HCT116 (cell line): ENCODE data around the gene SERGEF. TPM values are rescaled to one million over a fixed set of nuclear protein-coding genes. Genes with fewer than 3 reads are reported as not detected.

Experiments
- ATAC-seq: fragments of 200-7000 bp; cut with Tn5 transposase; 2 replicates; pipeline ENCODE4 v1.9.1; 2020; ENCODE audit warnings: mild to moderate bottlenecking, moderate library complexity
- BruUV-seq: library from RNA; stranded (reverse); fragments of 400-500 nt; replicated peaks from 2 replicates; lab custom pipeline; 2021; lab: Mats Ljungman, UMichigan
- CTCF ChIA-PET: fragments of 300-600 bp; sonication (Branson Sonifier 250); formaldehyde crosslinking; loops from one replicate; lab custom pipeline; 2021; ENCODE audit warnings: antibody characterized with exemption; lab: Charles Lee
- POLR2A ChIA-PET: fragments of 300-600, 350-600 bp; sonication (Branson Sonifier 250); formaldehyde crosslinking; loops from one replicate; lab custom pipeline; 2021; ENCODE audit warnings: antibody characterized with exemption; lab: Charles Lee
- RAD21 ChIA-PET, 2 experiments: fragments of 300-600 bp; sonication (Branson Sonifier 250); formaldehyde crosslinking; loops; one replicate each; lab custom pipeline; 2023; ENCODE audit warnings: low total read pairs in 2 of 2; ENCODE audit not compliant: uncharacterized antibody in 2 of 2, unreplicated experiment in 2 of 2, low non-redundant PET in 1 of 2; lab: Charles Lee
- DNase-seq: peaks from one replicate; pipeline ENCODE4 v3.0.0-alpha.2; 2010; ENCODE audit warnings: low read depth, low spot score
- H2AFZ ChIP-seq: fragments of 200-600 bp; shearing (Covaris generic), sonication (generic); 2 replicates; pipeline ENCODE4 v1.6.1; 2017; ENCODE audit warnings: low read depth, mixed run types, mixed read lengths, antibody characterized with exemption, low read length; ENCODE audit not compliant: poor library complexity, severe bottlenecking
- H3K27ac ChIP-seq: 2 replicates; pipeline ENCODE4 v1.5.1; 2012; ENCODE audit warnings: low read depth, low read length
- H3K27me3 ChIP-seq: fragments of 200-600 bp; sonication (generic); 2 replicates; pipeline ENCODE4 v1.6.1; 2016; ENCODE audit warnings: mixed run types, low read length, mixed read lengths; ENCODE audit not compliant: insufficient read depth
- H3K36me3 ChIP-seq, 2 experiments: fragments of 200-500 bp in 1 of 2; fragments of 200-600 bp in 1 of 2; sonication (Bioruptor generic) in 1 of 2; sonication (generic) in 1 of 2; 2 replicates each; pipeline versions ENCODE4 v1.5.1 to v1.6.1; 2014 to 2016; ENCODE audit warnings: low read length in 2 of 2, inconsistent platforms in 1 of 2, mixed read lengths in 1 of 2, mixed run types in 1 of 2; ENCODE audit not compliant: insufficient read depth in 2 of 2, control insufficient read depth in 1 of 2
- H3K4me1 ChIP-seq, 2 experiments: fragments of 200-600 bp in 1 of 2; sonication (generic) in 1 of 2; 2 replicates each; pipeline versions ENCODE4 v1.5.1 to v1.6.1; 2012 to 2017; ENCODE audit warnings: low read length in 2 of 2, inconsistent platforms in 1 of 2, mild to moderate bottlenecking in 1 of 2, mixed read lengths in 1 of 2, mixed run types in 1 of 2, moderate library complexity in 1 of 2; ENCODE audit not compliant: insufficient read depth in 2 of 2, control insufficient read depth in 1 of 2
- H3K4me2 ChIP-seq: fragments of 200-600 bp; sonication (generic); 2 replicates; pipeline ENCODE4 v1.6.1; 2017; ENCODE audit warnings: mixed run types, low read length, mixed read lengths
- H3K4me3 ChIP-seq, 2 experiments: fragments of 200-600 bp in 1 of 2; sonication (generic) in 1 of 2; replicated peaks in 1 of 2; 2 replicates each; pipeline ENCODE4 v1.5.1; 2011 to 2016; ENCODE audit warnings: low read length in 2 of 2, control low read depth in 1 of 2, low read depth in 1 of 2, mild to moderate bottlenecking in 1 of 2, mixed read lengths in 1 of 2, mixed run types in 1 of 2
- H3K79me2 ChIP-seq: fragments of 200-600 bp; sonication (generic); 2 replicates; pipeline ENCODE4 v1.6.1; 2017; ENCODE audit warnings: mild to moderate bottlenecking, mixed run types, low read length, moderate library complexity, mixed read lengths; ENCODE audit not compliant: insufficient read depth
- H3K9ac ChIP-seq: fragments of 200-600 bp; sonication (generic); 2 replicates; pipeline ENCODE4 v1.6.1; 2016; ENCODE audit warnings: low read length, mixed read lengths
- H3K9me2 ChIP-seq: fragments of 200-600 bp; sonication (generic), shearing (Covaris generic); 2 replicates; pipeline ENCODE4 v1.6.1; 2017; ENCODE audit warnings: mixed run types, mild to moderate bottlenecking, moderate library complexity; ENCODE audit not compliant: insufficient read depth
- H3K9me3 ChIP-seq, 2 experiments: fragments of 200-500 bp in 1 of 2; fragments of 200-600 bp in 1 of 2; sonication (Bioruptor generic) in 1 of 2; sonication (generic) in 1 of 2; 2 replicates each; pipeline ENCODE4 v1.6.1; 2014 to 2017; ENCODE audit warnings: low read length in 2 of 2, mixed read lengths in 2 of 2, inconsistent platforms in 1 of 2, low read depth in 1 of 2, mild to moderate bottlenecking in 1 of 2, mixed run types in 1 of 2, moderate library complexity in 1 of 2; ENCODE audit not compliant: control insufficient read depth in 1 of 2, insufficient read depth in 1 of 2
- H4K20me1 ChIP-seq: fragments of 200-600 bp; sonication (generic), shearing (Covaris generic); 2 replicates; pipeline ENCODE4 v1.6.1; 2017; ENCODE audit warnings: mixed run types, mild to moderate bottlenecking, moderate library complexity; ENCODE audit not compliant: insufficient read depth
- CEBPB ChIP-seq: IDR thresholded peaks from 2 replicates; pipeline ENCODE4 v1.6.1; 2012; ENCODE audit warnings: low read depth
- EZH2 ChIP-seq: fragments of 200-600 bp; sonication (generic); IDR thresholded peaks from 2 replicates; pipeline ENCODE4 v1.6.1; 2017; ENCODE audit warnings: antibody characterized with exemption, mixed run types
- EZH2phosphoT487 ChIP-seq: fragments of 200-600 bp; IDR thresholded peaks from 2 replicates; pipeline ENCODE4 v1.6.1; 2018; ENCODE audit warnings: antibody characterized with exemption, borderline replicate concordance
- FOSL1 ChIP-seq: IDR thresholded peaks from 2 replicates; pipeline ENCODE4 v1.6.1; 2012; ENCODE audit warnings: low read depth
- POLR2AphosphoS5 ChIP-seq: IDR thresholded peaks from 2 replicates; pipeline ENCODE4 v1.6.1; 2011; ENCODE audit warnings: mild to moderate bottlenecking, low read depth, low read length, moderate library complexity
- SP1 ChIP-seq: IDR thresholded peaks from 2 replicates; pipeline ENCODE4 v1.6.1; 2012; ENCODE audit warnings: low read depth
- SRF ChIP-seq: IDR thresholded peaks from 2 replicates; pipeline ENCODE4 v1.6.1; 2012; ENCODE audit warnings: low read depth
- YY1 ChIP-seq: IDR thresholded peaks from 2 replicates; pipeline ENCODE4 v1.6.1; 2011; ENCODE audit warnings: low read length, low read depth, moderate library complexity, mild to moderate bottlenecking; ENCODE audit not compliant: insufficient replicate concordance; ENCODE audit errors: extremely low read depth
- intact Hi-C: fragments of 100-400 bp; cut with micrococcal nuclease; formaldehyde crosslinking; loops from 2 replicates; pipeline ENCODE4 v1.10.0; 2022
- total RNA-seq: library from RNA; stranded (reverse); gene quantifications from one replicate; pipeline ENCODE4 v1.2.1, GENCODE V29; 2021; ENCODE audit not compliant: unreplicated experiment
- TF ChIP-seq, protein P1 (sequence below): IDR thresholded peaks from 2 replicates; pipeline ENCODE4 v1.6.1; 2011; ENCODE audit warnings: mild to moderate bottlenecking, low read length, moderate library complexity; ENCODE audit not compliant: insufficient replicate concordance; ENCODE audit errors: extremely low read depth
- TF ChIP-seq, protein P2 (sequence below), 3 experiments: fragments of 200-600 bp in 1 of 3; sonication (generic) in 1 of 3; IDR thresholded peaks in 2 of 3; conservative IDR thresholded peaks in 1 of 3; 2 replicates each; pipeline ENCODE4 v1.5.1; 2012 to 2017; ENCODE audit warnings: low read depth in 2 of 3, low read length in 2 of 3, antibody characterized with exemption in 1 of 3, borderline replicate concordance in 1 of 3, control low read depth in 1 of 3, mild to moderate bottlenecking in 1 of 3, mixed read lengths in 1 of 3, mixed run types in 1 of 3, moderate library complexity in 1 of 3; ENCODE audit not compliant: insufficient read depth in 1 of 3

The SERGEF gene
- total RNA-seq, 1 experiment from 2014 or later: 32.8 TPM

DNA sequence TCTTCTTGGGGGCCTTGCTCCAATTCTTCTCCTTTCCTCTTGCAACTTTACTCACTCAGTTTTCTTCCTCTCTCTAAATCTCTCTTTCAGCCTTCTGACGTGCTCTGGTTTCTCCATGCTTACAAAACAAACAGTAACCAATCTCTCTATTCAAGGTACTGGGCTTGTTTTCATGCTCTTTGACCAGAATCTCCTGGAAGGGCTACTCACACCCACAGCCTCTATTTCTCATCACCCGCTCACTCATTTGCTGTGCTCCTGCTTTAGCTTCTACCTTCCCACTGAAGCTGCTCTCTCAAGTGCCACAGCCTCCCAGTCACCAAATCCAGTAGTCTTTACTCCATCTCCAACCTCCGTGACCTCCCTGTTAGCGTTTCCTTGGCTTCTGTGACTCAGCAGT is 60.4 kb downstream of the SERGEF start:
- ATAC-seq: no peak
- Histone ChIP-seq H3K4me1 (no peaks in the 10 kb centered on the region), H3K79me2 (no peaks in the 10 kb centered on the region), H3K27me3 (no peaks in the 10 kb centered on the region), H3K9me2 (no peaks in the 10 kb centered on the region), H3K36me3 (peaks cover 0 to 3% of the 10 kb centered on the region in 2 experiments; a peak in 1 of 4 replicates), H3K4me2 (no peak overlapping the region), H2AFZ (no peak overlapping the region), H4K20me1 (no peaks in the 10 kb centered on the region), H3K4me3 (no peak overlapping the region), H3K9ac (no peak overlapping the region), H3K27ac (no peak overlapping the region), H3K9me3 (no peaks in the 10 kb centered on the region)
- DNase-seq: no peak
- intact Hi-C loops: no loop called here
- no peak for TF ChIP-seq EZH2phosphoT487
- no peak for TF ChIP-seq YY1
- TF ChIP-seq CEBPB: no peak
- TF ChIP-seq SRF: no peak
- TF ChIP-seq, protein P1, sequence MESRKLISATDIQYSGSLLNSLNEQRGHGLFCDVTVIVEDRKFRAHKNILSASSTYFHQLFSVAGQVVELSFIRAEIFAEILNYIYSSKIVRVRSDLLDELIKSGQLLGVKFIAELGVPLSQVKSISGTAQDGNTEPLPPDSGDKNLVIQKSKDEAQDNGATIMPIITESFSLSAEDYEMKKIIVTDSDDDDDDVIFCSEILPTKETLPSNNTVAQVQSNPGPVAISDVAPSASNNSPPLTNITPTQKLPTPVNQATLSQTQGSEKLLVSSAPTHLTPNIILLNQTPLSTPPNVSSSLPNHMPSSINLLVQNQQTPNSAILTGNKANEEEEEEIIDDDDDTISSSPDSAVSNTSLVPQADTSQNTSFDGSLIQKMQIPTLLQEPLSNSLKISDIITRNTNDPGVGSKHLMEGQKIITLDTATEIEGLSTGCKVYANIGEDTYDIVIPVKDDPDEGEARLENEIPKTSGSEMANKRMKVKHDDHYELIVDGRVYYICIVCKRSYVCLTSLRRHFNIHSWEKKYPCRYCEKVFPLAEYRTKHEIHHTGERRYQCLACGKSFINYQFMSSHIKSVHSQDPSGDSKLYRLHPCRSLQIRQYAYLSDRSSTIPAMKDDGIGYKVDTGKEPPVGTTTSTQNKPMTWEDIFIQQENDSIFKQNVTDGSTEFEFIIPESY: no peak
- TF ChIP-seq POLR2AphosphoS5: no peak
- TF ChIP-seq SP1: no peak
- TF ChIP-seq FOSL1: no peak
- no peak for TF ChIP-seq EZH2
- TF ChIP-seq, protein P2, sequence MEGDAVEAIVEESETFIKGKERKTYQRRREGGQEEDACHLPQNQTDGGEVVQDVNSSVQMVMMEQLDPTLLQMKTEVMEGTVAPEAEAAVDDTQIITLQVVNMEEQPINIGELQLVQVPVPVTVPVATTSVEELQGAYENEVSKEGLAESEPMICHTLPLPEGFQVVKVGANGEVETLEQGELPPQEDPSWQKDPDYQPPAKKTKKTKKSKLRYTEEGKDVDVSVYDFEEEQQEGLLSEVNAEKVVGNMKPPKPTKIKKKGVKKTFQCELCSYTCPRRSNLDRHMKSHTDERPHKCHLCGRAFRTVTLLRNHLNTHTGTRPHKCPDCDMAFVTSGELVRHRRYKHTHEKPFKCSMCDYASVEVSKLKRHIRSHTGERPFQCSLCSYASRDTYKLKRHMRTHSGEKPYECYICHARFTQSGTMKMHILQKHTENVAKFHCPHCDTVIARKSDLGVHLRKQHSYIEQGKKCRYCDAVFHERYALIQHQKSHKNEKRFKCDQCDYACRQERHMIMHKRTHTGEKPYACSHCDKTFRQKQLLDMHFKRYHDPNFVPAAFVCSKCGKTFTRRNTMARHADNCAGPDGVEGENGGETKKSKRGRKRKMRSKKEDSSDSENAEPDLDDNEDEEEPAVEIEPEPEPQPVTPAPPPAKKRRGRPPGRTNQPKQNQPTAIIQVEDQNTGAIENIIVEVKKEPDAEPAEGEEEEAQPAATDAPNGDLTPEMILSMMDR (IDR thresholded peaks at IDR 0.05 in 2 of 3, conservative IDR thresholded peaks at IDR 0.05 in 1 of 3; ENCODE audit: borderline replicate concordance in 1 of 3, insufficient read depth in 1 of 3, low read depth in 2 of 3, low read length in 2 of 3): no peak
- POLR2A ChIA-PET: no interaction called here
- RAD21 ChIA-PET: no interaction called here
- BruUV-seq: no TSS peak
- CTCF ChIA-PET: no interaction called here
